OCI-M2 (cell line): ENCODE measurements around the gene KIAA1217.
"Not testable (repeated sequence)": the region's sequence is repeated elsewhere in the genome, so short reads cannot be mapped to it uniquely, and the experiment has no call there.

ENCODE experiments used
- DNase-seq: peaks from one replicate; lab custom pipeline; 2025; ENCODE audit not compliant: unreplicated experiment; lab: John Stamatoyannopoulos, UW

KIAA1217 gene

GRCh38 chr10:24462291-24462813 is 253.4 kb downstream of the KIAA1217 start:
- no peak for DNase-seq

DNA sequence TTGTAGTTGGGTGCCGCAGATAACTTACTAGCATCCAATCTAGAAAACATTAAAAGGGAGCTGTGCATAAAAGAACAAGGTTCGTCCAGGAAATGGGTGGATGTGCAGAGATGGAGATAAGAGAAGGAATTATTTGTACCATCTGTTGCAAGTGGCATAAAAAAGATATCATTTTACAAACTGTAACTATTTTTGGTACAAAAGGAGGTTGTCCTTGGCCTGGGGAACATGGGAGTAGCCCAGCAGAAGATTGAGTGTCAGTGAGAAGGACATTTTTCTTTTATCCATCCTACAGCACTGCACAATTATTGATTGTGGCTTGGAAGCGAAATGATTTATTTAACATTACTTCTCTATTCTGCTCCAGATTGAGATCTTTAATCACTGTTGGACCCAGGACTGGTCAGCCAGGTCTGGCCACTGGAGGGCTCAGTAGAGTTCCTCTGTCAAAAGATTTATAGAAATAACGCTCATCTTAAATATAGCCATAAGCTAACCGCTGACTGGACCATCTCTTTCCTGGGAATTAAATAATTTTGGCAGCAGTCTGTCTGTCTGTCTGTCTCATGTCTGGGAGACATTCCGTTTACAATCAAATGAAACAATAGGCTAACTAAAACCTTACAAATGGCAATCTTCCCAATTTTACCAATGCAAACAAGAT is 254.1 kb downstream of the KIAA1217 start:
- DNase-seq, result no peak

DNA sequence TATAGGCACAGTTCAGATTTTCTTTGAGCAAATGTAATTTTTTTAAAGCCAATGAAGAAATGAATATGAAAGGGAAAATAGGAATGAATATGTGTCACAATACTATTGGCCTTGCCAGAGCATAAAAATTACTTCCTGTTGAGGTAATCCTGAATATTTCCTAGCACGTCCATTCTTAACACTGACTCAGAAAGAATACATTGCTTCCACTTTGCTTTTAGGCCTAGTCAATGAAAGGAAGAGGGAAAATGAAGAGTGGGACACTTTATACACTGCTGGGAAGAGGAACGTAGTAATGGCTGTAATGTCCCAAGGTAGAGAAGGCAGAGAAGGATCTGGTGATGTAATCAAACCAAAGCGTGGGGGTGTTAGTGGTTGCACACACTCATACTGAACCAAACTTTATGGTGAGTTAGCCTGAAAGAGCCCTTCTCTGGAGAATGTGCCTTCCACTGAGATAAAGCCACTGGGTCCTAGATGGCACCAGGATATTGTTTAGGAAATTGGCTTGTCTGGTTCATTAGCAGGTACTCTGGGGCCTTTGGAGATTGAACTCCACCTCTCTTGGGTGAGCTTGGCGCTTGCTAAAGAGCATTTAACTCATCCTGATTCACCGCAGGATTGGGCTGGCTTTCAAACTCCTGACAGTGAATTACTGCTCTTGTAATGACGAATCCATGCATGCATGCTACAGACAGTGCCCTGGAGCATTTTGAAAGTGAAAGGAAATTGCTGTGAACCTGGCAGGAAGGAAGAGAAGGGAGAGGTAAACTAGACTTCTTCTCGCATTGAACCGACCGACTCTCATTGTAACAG is 254.9 kb downstream of the KIAA1217 start:
- no peak for DNase-seq

DNA sequence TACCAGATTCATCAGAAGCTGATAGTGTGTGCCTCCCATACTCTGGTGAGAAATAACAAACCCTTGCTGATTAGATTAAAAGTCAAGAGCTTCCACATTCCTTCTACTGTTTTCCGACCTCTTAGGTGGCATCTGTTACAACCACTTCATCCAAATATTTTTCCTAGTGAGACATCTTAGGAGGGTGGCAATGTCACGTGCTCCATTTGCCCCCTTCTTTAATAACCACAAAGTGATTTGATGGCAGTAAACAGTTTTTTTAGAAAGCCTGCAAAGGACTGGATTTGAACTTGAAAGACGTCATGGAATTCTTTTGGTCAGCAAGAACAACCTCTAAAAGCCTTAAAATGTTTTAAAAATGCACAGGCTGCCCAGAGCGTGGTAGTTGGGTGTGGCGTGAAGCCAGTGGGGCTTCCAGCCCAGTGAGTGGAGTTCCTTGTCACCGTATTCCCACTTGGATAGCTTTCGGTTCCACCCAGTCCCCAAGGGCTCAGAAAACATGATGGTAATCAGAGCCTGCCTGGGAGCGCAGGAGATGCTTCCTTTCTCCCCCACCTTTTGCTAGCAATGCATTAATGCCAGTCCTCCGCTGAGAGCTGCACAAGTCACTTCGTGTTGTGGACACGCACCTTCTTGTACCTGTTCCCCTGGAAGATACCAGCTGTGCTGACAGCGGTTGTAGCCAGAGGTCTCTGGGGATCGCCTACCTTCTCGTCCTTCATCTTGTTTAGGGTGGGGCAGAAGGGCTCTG is 256.4 kb downstream of the KIAA1217 start:
- no peak for DNase-seq

DNA sequence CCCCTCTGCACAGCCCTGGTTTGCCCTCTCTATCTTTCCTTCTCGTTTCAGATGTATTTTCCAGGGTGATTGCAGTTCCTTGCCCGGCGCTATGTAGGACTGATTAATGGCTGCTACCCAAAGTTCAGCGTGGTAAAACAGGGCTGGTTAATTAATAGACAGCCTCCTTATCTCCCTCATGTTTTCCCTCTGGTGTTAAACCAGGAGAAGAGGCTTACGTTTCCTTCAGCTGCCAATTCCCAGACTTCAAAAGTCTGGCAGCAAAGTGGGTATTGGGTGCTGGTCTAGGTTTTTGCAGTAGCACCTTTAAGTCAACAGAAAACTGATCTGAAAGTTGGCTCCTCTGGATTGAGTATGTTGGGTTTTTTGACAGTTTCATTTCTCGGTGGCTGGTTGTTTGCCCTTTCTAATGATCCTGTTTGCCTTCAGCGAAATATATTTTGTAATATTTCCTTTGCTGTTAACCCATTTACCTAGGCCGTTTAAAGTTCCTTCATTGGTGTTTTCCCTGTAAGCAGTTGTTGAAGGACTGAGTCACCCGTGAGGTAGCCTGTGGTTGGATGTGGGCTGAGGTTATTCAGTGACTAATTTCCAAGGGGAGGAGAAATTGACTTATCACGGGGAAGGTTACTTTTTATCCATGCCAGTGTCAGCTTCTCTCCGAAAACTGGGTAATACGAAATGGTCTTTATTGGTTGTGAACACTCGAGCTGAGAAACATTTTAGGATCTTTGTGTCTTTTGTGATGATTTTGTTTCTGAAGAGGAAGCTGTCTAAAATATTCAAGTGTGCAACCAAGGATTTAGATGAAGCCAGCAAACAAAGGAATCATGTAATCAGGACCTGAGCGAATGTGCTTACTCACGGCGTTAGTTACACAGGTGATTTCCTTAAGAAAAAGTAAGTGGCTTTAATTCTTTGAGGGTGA is 257.2 kb downstream of the KIAA1217 start:
- DNase-seq, result no peak

DNA sequence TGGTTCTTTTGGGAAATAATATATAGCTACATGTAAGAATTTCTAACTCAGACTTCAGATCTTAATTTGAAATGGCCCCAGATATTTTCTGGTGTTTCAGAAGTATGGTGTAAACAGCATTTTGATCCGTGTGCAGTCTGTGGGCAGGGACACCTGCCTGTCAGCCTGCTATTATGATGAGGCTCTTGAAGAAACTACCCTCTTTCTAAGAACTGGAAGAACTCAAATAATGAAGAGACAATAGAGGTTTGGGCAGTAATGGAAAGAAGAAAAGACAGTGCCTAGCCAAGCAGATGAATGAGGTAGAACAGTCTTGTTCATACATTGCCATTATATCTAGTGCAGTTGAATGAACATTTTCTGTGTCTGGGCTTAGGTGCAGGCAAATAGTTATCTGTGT is 258.2 kb downstream of the KIAA1217 start:
- DNase-seq, result no peak

GRCh38 chr10:24467605-24468004 is 258.7 kb downstream of the KIAA1217 start:
- no peak for DNase-seq

GRCh38 chr10:24468281-24468751 is 259.4 kb downstream of the KIAA1217 start:
- no peak for DNase-seq

DNA sequence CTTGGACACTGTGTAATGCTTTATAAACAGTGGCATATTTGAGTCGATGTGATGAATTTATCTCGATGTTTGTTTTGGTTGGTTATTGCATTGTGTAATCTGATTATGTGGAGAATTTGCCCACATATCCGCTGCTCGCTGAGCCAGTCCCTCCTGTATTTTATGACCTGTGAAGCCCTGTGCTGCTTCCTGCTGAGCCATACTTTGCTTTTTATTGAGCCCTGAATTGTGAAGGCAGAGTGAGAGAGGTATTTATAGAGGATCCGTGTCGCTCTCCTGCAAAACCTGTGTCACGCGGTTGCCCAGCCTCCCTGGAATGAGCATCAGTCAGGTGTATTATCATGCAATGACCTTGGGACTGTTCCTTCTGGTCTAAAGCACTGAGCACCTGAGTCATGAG is 261.1 kb downstream of the KIAA1217 start:
- no peak for DNase-seq

- no peak for DNase-seq
Observed at GRCh38 chr10:24475598-24475997, 266.7 kb downstream of the KIAA1217 start.

DNA sequence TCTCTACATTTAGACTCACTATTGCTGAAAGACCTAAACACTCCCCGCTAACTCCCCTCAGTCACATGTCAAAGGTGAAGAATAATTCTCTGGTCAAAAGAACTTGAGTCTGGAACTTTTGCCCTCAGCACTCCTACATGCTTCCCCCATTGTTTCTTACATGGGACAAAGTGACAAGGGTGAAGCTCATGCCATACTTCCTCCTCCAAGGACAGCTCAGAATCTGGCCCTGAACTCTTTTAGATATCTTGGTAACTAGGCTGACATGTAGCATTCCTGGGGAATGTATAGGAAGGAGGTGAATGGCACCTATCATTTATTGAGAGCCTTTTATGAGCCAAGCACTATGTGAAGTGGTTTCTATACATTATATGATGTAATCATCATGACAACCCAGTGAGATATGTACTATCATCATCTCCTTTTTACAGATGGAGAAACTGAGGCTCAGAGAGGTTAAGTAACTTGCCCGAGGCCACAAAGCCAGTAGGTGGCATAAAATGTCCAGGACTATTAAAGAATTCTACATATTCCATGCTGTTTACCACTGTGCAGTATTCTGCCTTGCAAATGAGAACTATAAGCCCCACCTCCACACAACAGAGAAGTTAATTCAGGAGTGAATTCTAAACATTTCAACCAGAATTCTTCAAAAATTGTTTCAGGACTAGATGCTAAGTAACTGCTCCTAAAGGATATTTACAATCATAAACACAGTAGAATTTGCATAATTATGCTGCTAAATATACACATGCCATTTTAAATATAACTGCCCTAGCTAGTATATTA is 268.2 kb downstream of the KIAA1217 start:
- no peak for DNase-seq

GRCh38 chr10:24477915-24478314 is 269.0 kb downstream of the KIAA1217 start:
- DNase-seq, result no peak

DNA sequence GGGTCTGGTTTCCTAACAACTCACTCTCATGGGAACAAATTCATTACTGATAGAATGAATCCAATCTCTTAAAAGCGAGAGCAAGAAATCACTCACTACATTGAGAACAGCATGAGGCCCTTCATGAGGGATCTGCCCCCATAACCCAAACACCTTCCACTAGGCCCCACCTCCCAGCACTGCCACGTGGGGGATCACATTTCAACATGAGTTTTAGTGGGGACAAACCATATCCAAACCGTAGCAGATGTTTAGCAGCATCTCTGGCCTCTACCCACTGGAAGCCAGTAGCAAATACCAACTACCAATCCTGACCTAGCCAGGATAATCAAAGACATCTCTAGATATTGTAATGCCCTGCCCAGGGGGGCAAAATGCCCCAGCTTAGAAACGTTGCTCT is 270.9 kb downstream of the KIAA1217 start:
- DNase-seq, result no peak

GRCh38 chr10:24480447-24480846 is 271.5 kb downstream of the KIAA1217 start:
- no peak for DNase-seq

DNA sequence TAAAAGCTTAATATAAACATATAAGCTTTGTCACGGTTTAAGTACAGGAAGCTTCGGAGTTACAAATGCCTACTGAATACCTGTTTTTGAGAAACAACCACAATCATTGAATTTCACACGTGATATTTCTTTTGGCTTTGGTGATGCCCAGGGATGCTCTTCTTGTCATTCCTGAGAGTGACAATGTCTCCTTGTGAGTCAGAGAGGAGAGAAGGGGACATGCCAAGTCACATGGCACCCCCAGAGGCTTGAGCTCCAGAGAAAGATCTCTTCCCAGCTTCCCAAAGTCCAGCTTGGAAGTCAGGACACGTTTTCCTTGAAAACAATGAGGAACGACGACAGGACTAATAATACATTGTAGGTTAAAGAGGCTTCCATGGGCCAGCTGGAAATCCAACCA is 272.3 kb downstream of the KIAA1217 start:
- no peak for DNase-seq

GRCh38 chr10:24482713-24483112 is 273.8 kb downstream of the KIAA1217 start:
- not testable (repeated sequence) for DNase-seq

GRCh38 chr10:24483701-24484100 is 274.8 kb downstream of the KIAA1217 start:
- no peak for DNase-seq

GRCh38 chr10:24484771-24485170 is 275.8 kb downstream of the KIAA1217 start:
- no peak for DNase-seq

- DNase-seq, result no peak
Observed at GRCh38 chr10:24485304-24485703, 276.4 kb downstream of the KIAA1217 start.

DNA sequence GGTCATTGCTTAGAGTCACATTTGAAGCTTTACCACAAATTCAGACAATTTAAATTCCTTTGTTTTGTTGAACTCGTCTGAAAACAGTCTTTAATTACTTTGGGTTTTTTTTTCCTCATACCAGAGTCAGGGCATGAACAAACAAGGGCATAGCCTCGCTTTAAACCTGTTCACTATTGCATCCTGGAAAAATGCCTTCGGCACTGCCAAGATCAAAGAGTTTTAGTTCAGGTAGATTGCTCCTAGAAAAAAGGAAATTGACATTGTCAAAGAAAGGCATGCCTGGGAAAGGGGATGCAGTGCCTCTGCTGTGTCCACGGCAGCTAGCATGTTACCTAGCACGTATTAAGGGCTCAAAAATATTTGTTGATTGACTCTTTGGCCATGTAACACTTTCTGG is 279.7 kb downstream of the KIAA1217 start:
- DNase-seq, result no peak
